DMS153 (cell line): ENCODE data around the gene GATAD2B.

ENCODE experiments used
- DNase-seq: peaks from one replicate; lab custom pipeline; 2025; lab: John Stamatoyannopoulos, UW

Gene GATAD2B

DNA sequence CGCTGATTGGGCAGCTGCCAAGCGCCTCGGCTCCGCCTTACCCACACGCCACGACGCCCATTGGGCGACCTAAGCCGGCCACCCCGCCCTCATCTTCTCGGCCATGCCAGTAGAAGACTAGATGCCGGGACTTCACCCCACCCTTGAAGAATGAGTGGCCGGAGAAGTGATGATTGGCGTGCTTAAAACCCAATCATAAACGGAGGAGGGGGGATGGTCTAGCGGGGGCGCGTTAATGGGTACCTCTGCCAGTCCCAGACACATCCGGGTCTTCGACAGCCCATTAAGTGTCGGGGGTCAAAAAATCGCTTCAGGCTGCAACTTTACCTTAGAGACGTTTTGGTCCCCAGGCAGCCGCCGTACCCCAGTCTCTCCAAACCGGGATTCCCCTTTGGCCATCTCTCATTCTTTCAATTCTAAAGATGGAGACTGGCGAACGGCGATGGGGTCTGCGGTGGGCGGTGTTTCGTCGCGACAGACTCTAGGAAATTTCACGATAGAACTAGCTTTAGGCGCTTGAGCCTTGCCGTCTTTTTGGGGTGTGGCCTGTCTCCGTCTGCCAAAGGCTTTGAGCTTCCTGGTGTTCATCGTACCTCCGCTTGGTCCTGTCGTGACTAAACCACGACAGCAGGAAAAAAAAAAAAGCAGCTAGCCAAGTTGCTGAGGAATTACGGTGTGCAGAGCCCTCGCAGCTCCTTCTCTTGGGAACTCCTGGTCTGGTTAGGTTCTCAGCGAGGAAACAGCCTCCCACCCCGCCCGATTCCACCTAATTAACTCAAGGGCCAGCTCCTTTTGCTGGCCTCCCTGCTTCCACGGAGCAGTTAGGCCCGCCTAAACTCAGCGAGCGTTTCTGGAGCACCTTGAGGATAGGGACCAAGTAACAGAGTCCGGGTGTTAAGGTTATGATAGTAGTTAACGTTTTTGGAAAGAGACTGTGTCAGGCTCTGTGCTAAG, at the start of gene GATAD2B:
Gene GATAD2B (minus strand): TSS at position 1 of the 954 bp plus-strand sequence. CDS start 94,625 bp downstream, outside the sequence.
- DNase-seq, result peak; percentile 100

DNA sequence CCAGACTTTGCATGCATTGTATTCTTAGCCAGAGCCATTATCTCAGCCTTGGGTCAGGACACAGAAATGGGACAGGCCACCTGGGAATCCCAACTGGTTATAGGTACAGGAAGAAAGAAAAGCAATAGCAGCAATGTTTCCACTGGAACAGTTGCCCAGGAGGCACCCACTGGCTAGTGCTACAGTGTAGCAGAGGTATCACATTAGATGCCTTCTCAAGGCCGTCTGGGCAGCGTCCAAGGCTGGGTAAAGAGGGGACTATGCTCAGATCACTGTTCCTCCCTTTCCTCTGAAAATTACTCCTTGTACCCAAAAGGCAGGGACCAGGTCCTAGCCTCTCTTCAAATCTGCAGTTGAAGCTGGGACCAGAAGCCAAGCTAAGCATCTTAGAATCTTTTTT, 47.6 kb upstream of the GATAD2B start:
- DNase-seq, result no peak

DNA sequence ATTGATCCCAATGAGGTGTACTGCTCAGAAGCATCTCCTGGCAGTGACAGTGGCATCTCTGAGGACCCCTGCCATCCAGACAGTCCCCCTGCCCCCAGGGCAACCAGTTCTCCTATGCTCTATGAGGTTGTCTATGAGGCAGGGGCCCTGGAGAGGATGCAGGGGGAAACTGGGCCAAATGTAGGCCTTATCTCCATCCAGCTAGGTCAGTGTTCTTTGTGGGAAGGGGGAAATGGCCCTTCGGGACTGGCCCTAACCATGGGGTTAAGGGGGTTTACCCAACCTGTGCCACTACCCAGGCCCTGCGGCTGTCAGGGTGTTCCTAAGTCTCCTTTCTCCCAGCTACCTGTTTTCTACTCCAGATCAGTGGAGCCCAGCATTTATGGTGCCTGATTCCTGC, 46.2 kb upstream of the GATAD2B start:
- no peak for DNase-seq

DNA sequence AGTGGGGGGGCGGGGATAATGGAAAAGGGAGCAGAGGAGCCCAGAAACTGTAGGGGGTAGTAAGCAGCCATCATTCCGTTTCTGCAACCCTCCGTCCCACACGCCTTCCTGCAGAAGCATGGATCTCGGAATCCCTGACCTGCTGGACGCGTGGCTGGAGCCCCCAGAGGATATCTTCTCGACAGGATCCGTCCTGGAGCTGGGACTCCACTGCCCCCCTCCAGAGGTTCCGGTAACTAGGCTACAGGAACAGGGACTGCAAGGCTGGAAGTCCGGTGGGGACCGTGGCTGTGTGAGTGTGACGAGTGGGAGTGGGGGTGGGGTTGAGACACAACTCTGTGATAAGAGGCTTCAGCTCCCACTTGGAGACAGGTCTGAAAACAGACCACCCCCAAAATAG, 45.6 kb upstream of the GATAD2B start:
- DNase-seq, result no peak

DNA sequence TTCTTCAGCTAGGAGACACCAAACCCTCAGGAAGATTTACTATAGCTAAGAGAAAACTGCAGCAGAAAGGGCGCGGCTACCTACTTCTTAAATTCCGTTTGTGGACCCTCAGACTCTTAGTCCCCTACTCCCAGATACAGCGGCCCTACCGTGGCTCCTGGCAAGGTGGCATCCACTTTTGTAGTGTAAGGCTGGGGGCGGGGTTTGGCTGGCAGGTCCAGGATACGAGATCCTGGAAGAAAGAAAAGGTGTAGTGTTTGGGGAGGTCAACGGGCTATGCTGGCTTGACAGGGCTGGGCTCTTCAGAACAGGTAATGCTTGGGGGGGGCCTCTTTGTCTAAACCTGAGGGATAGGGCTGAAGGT, 45.2 kb upstream of the GATAD2B start:
- peak; percentile 70 for DNase-seq

DNA sequence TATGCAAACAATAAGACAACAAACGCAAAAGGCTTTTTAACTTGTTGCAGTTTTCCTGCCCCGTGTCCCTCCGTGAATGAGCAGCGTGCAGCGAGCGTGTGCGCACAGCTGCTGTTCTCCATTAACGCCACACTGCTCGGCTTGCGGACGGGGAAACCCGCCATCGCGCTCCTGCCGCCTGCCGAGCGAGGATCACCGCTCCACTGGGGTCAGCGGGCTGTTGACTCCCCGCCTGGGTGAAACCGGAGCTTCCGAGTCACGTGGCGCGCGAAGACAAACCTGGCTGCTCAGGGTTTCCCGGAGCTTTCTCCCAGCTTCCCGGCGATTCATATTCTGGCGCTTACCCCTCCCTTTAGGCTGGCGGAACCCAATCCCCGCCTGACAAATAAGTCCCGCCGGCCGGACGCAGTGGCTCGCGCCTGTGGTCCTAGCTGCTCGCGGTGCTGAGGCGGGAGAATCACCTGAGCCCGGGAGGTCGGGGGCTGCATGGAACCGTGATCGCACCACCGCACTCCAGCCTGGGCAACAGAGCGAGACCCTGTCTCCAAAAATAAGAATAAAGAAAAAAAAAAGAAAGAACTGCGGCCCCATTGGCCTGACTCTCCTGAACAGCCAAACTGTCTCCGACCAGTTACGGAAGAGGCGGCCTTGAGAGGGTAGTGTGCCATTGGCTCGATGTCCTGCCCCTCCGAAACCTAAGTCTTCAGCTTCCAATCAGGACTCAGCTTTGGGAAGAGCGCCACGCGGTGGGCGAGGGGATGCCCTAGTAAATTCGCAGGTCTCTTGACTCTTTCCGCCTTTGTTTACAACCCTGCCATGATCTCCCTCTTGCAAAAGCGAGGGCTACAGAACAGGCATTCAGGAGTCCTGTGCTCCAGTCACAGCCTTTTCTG, 44.6 kb upstream of the GATAD2B start, which contains the start of gene CREB3L4:
Gene CREB3L4 (plus strand): TSS at position 796 of the 893 bp plus-strand sequence. CDS start 624 bp downstream, outside the sequence.
- peak; percentile 99 for DNase-seq

DNA sequence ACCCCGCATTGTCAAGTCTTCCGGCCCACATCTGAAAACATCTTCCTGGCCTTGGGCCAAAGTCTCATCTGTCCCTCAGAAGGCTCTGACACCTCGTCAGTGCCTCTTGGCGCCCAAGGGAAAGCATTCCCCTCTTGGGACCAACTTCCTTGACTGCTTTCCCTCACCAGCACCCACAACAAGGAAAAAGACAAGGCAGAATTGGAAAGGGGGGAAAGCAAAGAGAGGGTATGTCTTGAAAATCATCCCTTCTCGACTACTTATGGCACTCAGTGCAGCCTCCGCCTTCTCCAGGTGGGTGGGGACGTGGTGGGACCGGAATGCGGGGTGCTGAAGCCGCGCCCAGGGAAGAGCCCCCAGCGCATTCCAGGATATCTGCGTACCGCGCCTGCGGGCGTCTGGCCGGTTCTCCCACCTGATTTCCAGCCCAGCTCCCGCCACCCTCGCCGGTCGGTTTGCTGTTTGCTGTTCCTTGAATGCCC, 41.1 kb upstream of the GATAD2B start:
- no peak for DNase-seq

DNA sequence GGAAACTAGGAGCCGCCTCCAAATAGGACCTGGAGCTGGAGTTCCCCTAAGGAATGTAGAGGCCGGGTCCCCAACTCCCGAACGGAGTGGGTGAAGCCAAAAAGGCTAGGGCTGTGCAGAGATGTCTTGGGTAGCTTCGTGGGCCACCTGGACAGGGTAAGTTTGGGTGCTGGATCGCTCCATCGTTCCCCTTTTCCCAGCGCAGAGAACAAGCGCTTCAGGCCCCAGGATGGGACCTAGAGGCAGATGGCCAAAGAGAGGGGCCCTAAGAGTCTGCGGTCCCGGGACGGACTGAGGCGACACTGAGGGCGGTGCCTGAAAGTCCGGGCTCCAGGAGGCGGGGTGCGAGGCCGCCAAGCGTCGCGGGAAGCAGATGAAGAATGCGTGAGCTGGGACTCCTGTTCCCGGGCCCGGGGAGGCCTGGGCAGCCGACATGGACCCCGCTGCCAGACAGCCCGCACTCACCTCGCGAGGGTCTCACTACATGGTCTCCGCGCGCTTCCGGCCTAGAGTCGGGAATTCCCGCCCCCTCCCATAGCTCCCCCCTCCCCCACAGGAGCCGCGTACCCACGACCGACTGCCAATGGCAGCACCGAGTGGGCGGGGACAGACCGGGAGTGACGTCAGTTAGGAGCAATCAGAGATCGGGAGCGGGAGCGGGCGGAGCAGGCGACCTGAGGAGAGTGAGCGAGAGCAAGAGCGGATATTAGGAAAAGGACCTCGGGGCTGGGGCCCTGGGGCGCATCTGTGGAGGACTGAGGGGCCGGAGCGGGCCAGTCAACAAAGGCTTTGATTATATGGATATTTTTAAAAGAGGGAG, 40.5 kb upstream of the GATAD2B start, which contains the start of gene SLC39A1:
Gene SLC39A1 (minus strand): TSS at position 508 of the 820 bp plus-strand sequence. CDS start 822 bp downstream, outside the sequence.
- DNase-seq, result peak; percentile 98

DNA sequence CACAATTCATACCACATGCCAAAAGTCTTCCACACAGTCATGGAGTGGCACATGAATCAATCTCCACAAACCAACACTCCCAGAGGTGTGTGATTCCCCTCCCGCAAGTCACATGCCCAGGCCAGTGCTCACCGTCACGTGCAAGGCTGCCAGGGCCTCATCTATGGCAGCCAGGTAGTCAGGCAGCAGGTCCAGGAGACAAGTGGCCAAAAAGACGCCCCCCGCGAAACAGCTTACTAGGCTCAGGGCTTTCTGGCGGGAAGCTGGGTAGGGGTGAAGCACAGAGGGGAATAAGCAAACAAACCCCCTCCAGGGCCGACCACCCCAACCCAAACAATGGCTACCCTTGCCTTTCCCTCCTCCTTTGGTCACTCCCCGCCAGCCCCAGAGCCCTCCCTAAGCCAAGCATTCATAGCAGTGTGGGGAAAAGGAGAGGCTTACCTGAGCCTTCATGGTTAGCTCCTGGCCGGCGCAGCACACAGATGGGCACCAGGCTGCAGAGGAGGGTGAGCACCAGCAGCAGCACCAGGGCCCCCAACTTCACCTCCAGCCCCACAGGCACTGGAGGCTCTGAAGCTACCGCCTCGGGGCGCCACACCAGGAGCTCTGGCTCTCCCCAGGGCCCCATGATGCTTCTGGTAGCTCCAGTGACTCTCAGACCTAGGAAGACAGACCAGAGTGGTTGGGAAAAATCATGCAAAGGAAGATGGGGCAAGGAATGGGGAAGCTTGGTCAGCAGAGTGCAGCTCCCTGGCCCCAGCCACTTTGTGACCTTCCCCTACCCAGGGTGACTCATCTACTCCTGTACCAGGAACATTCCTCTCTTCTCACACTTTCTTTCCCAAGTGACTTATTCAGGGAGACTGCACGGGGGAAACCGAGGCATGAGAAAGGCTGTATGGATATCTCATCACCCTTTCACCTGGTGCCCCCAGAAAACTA, 39.6 kb upstream of the GATAD2B start:
- no peak for DNase-seq

DNA sequence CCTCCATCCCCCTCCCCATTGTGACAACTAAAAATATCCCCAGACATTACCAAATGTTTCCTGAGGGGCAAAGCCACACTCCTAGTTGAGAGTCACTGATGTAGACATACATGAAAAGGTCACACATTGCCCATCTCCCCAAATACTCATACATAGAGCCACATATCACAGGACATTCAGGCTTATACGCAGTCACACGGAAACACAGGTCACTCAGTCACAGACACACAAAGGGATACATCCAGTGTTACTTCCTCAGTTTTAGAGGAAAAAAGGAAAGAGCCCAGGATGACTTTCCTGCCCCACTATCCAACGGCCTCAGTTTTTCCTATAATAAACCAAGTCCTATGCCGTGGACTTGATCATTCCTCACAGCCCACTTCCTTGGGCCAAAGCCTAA, 38.6 kb upstream of the GATAD2B start:
- no peak for DNase-seq

DNA sequence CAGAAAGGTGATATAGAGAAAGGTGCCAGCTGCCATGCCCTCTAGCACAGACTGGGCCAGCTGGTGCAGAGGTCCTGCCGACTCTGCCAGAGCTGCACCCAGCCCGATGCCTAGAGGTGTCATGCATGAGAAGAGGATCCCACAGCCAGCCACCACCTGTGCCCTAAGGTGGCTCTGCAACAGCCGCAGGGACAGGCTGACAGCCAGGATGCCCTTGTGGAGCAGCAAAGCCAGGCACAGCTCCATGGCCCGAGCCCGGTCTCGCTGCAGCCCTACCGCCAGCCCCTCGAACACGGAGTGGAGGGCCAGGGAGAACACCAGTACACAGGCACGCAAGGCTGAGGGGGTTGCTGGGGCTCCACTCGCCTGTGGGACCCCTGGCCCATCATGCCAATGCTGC, 37.4 kb upstream of the GATAD2B start:
- DNase-seq, result no peak

DNA sequence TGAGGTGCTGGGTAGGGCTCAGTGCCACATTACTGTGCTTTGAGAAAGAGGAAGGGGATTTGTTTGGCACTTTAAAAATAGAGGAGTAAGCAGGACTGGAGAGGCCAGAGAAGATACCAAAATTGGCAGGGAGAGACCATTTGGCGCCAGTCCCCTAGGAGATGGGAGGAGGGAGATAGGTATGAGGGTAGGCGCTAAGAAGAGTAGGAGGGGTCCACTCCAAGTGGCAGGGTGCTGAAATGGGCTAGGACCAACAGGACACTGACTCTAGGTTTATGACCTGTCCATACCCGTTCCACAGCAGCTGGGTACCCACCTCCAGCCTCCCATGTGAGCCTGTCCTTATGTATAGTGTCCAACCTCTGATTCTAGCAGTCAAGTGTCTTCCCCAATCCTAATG, 36.7 kb upstream of the GATAD2B start:
- DNase-seq, result no peak

DNA sequence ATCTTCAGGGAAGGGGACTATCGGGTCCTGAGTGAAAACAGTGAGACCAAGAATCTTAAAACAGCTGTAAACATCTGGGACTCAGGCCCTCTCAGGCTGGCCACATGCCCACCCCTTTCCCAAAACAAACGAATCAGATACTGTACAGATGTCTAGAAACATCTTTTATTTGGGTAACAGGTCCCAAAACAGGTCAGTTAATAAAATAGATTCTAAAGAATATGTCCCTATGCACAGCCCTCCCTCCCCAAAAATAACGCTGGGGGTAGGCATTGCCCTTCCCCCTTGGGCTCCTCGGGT, 36.1 kb upstream of the GATAD2B start:
- DNase-seq, result no peak

DNA sequence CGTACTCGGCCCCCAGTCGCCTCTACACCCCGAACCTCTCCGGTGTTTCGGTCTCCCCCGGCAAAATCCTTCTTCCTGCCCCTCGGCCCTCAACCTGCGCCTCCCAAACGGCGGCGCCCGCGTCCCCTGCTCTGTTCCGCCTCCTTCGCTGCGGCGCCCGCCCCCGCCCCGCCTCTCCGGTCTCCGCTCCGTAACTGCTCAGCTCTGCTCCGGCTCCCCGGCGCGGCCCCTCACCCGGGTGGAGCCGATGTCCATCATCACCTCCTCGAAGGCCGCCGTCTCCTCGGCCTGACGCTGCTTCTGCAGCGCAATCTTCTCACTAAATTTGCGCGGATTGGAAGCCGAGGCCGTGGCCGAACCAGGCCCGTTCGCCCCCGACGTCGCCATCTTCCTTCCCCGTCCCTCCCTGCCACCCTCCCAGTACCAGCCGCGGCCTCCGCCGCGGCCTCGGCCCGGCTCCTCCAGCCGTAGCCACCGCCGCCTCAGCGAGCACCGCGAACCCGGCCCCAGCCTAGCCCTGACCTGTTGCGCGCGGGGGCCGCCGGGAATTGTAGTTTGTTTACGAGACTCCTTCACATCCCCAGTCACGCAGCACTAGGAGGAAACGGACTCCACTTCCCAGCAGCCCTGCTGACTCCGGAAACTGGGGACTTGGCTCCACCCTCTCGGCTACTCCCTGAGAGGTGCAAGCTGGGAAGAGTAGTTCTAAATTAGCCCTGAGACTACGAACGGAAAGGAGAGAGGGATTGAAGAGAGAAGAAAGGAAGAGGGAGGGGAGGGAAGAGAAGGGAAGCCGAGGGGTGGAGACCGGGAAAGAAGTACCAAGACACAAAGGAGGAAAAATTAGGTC, 35.6 kb upstream of the GATAD2B start, which contains the start of gene CRTC2:
Gene CRTC2 (minus strand): TSS at position 502 of the 850 bp plus-strand sequence. CDS start 115 bp downstream, at position 387.
- peak; percentile 99 for DNase-seq

DNA sequence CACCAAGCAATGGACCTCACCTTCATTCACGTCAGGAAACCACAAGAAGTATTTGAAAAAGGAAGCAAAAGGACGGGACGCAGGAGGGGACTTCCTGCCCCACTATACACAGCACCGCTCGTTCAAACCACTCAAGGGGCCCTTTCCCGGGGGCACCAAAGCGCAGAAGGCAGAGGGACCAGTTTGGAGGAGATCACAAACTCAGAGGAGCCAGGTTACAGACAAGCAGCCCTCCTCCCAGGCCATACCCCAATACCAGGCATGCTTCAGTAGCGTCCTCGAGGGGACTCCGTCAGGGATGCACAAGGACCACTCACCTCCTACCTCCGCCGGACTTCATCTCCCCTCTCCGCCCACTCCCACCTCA, 35.0 kb upstream of the GATAD2B start:
- DNase-seq, result no peak

DNA sequence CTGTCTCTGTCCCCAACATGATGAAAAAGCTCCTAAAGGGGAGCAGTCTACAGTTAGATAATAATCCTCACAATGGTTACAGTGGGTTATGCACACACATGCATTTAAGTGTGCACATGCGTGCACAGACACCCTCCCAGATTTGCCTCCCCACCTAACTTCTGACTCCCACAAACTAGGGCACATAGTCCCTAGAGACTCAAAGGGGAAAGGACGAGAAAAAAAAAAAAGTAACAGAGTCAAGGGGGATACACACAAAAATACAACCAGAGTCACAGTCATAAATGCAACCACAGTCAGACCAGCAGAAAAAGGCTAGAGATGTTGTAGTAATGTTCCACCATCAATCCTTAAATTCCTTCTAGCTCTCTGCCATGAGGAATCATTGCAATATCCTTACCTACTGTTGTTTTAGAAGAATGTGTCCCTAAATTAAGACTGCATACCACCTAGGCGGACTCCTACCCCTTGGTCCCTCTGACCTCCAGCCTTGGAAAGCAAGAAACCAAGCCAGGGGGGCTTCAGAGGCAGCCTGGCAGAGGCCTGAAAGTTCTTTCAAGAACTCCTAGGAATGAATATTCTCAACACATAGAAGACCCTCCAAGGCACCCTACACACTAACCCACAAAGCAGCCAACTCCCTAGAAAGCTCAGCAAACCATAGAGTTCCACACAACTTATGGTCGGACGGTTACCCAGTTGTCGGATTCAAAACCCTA, 34.4 kb upstream of the GATAD2B start:
- no peak for DNase-seq

DNA sequence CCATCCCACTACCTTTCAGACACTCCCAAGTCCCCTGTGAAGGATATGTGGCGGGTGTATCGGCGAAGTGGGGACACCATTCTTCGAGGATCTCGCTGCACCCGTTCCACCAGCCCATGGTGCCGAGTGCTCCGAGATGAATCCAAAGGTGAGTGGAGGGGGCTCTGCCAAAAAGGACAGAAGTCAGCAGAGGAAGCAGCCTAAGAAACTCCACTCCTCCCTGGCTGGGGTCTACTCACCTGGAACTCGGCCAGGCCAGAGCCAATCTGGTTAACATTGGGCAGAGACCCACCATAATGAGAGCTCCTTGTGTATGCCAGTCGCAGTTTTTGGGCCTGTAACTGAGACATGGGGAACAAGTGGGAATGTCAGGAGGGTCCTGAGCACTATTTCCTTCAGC, 32.1 kb upstream of the GATAD2B start:
- DNase-seq, result no peak

DNA sequence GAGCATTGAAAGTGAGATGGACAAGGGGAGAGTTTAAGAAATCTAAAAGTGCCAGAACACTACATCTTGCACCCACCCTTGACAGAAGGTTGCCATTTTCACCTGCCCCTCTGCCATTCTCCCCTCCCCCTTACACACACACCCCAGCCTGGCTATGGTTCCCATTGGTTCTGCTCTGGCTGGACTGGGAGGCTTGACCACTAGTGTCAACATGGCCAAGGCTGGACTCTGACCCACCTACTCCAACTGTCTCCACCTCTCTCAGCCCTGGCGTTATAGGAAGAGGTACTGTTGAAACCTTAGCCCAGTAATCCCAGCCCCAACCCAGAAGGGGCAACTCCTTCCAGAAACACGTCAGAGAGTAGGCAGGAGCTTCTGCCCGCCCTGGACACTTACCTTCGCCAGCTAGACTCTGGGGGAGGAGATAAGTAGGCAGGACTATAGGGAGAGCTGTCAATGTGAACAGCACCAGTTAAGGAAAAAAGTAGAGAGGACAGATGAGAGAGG, 31.1 kb upstream of the GATAD2B start:
- DNase-seq, result no peak

DNA sequence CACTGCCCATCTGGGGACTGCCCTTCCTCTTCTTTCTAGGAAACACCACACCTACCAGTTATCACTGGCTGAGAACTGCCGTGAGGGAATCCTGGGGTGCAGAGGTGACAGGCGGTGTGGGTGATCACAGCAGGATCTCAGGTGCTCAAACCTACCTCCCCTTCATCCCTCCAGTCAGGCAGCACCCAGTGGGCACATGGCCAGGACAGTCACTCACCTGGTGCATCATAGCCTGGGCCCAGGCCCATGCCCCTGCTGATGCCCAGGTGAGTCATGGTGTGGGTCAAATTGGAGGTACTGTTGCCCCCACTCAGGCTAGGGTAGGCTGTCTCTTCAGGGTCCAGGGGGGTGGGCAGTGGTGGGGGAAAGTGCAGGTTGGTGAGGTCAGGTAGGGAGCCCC, 29.0 kb upstream of the GATAD2B start:
- DNase-seq, result no peak
